Karpas-422 (cell line): ENCODE results near the gene HORMAD2. TPM values are rescaled to one million over a fixed set of nuclear protein-coding genes. Genes with fewer than 3 reads are reported as not detected.

Experiments used
- DNase-seq: peaks from one replicate; pipeline ENCODE4 v3.0.0-alpha.2; 2015
- H2AFZ ChIP-seq: fragments of 200-600 bp; sonication (generic); 2 replicates; pipeline ENCODE4 v1.6.1; 2014; ENCODE audit warnings: antibody characterized with exemption, low read length, mixed read lengths
- H3K27ac ChIP-seq: fragments of 200-600 bp; sonication (generic); 2 replicates; pipeline ENCODE4 v1.5.1; 2014; ENCODE audit warnings: mild to moderate bottlenecking, low read length, moderate library complexity
- H3K27me3 ChIP-seq: fragments of 200-600 bp; sonication (generic); 2 replicates; pipeline ENCODE4 v1.6.1; 2014; ENCODE audit warnings: low read length, mixed read lengths
- H3K36me3 ChIP-seq: fragments of 200-600 bp; sonication (generic); 2 replicates; pipeline ENCODE4 v1.6.1; 2014; ENCODE audit warnings: low read length, mixed read lengths; ENCODE audit not compliant: insufficient read depth
- H3K4me1 ChIP-seq: fragments of 200-600 bp; sonication (generic); 2 replicates; pipeline ENCODE4 v1.6.1; 2014; ENCODE audit warnings: mild to moderate bottlenecking, low read length, mixed read lengths
- H3K4me2 ChIP-seq: fragments of 200-600 bp; sonication (generic); 2 replicates; pipeline ENCODE4 v1.6.1; 2014; ENCODE audit warnings: low read length, low read depth, mild to moderate bottlenecking; ENCODE audit not compliant: poor library complexity, severe bottlenecking
- H3K4me3 ChIP-seq: fragments of 200-600 bp; sonication (generic); 2 replicates; pipeline ENCODE4 v1.5.1; 2014; ENCODE audit warnings: mild to moderate bottlenecking, antibody characterized with exemption, low read length, mixed read lengths
- H3K79me2 ChIP-seq: fragments of 200-600 bp; sonication (generic); 2 replicates; pipeline ENCODE4 v1.6.1; 2014; ENCODE audit warnings: mild to moderate bottlenecking, low read length, mixed read lengths
- H3K9ac ChIP-seq: fragments of 200-600 bp; sonication (generic); 2 replicates; pipeline ENCODE4 v1.6.0; 2014; ENCODE audit warnings: low read length
- H3K9me2 ChIP-seq: fragments of 200-600 bp; sonication (generic), shearing (Covaris generic); replicated peaks from 2 replicates; pipeline ENCODE4 v1.6.0; 2014; ENCODE audit warnings: mild to moderate bottlenecking, low read length, moderate library complexity; ENCODE audit not compliant: insufficient read depth
- H3K9me3 ChIP-seq: fragments of 300-700, 200-600 bp; sonication (generic); 2 replicates; pipeline ENCODE4 v1.6.1; 2014; ENCODE audit warnings: low read length, mixed read lengths
- H4K20me1 ChIP-seq: fragments of 200-600 bp; sonication (generic); 2 replicates; pipeline ENCODE4 v1.6.1; 2014; ENCODE audit warnings: mild to moderate bottlenecking, antibody characterized with exemption, low read length, low read depth; ENCODE audit not compliant: insufficient read depth
- total RNA-seq: library from RNA; depleted of rRNA; stranded (reverse); fragments of >200 nt; shearing (Covaris generic); gene quantifications from 2 replicates; pipeline ENCODE4 v1.2.3, GENCODE V29; 2014; ENCODE audit warnings: low replicate concordance; rRNA removed

Gene HORMAD2
- not detected in 2 replicates for total RNA-seq

GRCh38 chr22:30079952-30080533 is at the start of gene HORMAD2:
Gene HORMAD2, plus strand, starts transcription at chr22:30080464. Its CDS starts 13,489 bp downstream, at chr22:30093953.
- no peak for DNase-seq
- Histone ChIP-seq H3K36me3 (no peaks in the 10 kb centered on the region), H3K79me2 (no peaks in the 10 kb centered on the region), H2AFZ (no peak within 1 kb of the TSS), H4K20me1 (no peaks in the 10 kb centered on the region), H3K4me1 (peaks cover 8% of the 10 kb centered on the region), H3K9me2 (no peaks in the 10 kb centered on the region), H3K27ac (no peak within 1 kb of the TSS), H3K4me3 (no peak within 1 kb of the TSS), H3K4me2 (no peak within 1 kb of the TSS), H3K9me3 (no peaks in the 10 kb centered on the region), H3K9ac (no peak within 1 kb of the TSS), H3K27me3 (no peaks in the 10 kb centered on the region)

GRCh38 chr22:30031328-30031727 is 48.9 kb upstream of the HORMAD2 start:
- no peaks in the 10 kb centered on the region for H3K36me3 ChIP-seq
- H3K9me3 ChIP-seq: no peaks in the 10 kb centered on the region
- no peak overlapping the region for H3K4me3 ChIP-seq
- no peaks in the 10 kb centered on the region for H3K4me1 ChIP-seq
- no peaks in the 10 kb centered on the region for H3K27me3 ChIP-seq
- H3K9ac ChIP-seq: no peak overlapping the region
- H4K20me1 ChIP-seq: 0 out of 2 replicates have a peak, but pooled peaks cover 4% of the 10 kb centered on the region
- H3K79me2 ChIP-seq: no peaks in the 10 kb centered on the region
- no peaks in the 10 kb centered on the region for H3K9me2 ChIP-seq
- H2AFZ ChIP-seq: no peak overlapping the region
- no peak overlapping the region for H3K27ac ChIP-seq
- DNase-seq: no peak
- no peak overlapping the region for H3K4me2 ChIP-seq

- H3K79me2 ChIP-seq: no peaks in the 10 kb centered on the region
- H3K4me3 ChIP-seq: no peak overlapping the region
- no peak overlapping the region for H3K27ac ChIP-seq
- H3K9ac ChIP-seq: no peak overlapping the region
- no peaks in the 10 kb centered on the region for H3K4me1 ChIP-seq
- no peaks in the 10 kb centered on the region for H3K9me3 ChIP-seq
- no peak overlapping the region for H2AFZ ChIP-seq
- H3K36me3 ChIP-seq: no peaks in the 10 kb centered on the region
- 0 out of 2 replicates have a peak, but pooled peaks cover 4% of the 10 kb centered on the region for H4K20me1 ChIP-seq
- no peak overlapping the region for H3K4me2 ChIP-seq
- no peaks in the 10 kb centered on the region for H3K9me2 ChIP-seq
- no peaks in the 10 kb centered on the region for H3K27me3 ChIP-seq
- no peak for DNase-seq
Observed at GRCh38 chr22:30031764-30032455, 48.4 kb upstream of the HORMAD2 start.

- H3K27ac ChIP-seq: no peak overlapping the region
- no peak for DNase-seq
- no peak overlapping the region for H3K4me3 ChIP-seq
- H3K9me3 ChIP-seq: no peaks in the 10 kb centered on the region
- H3K9ac ChIP-seq: no peak overlapping the region
- no peaks in the 10 kb centered on the region for H3K27me3 ChIP-seq
- H3K79me2 ChIP-seq: no peaks in the 10 kb centered on the region
- H3K4me1 ChIP-seq: no peaks in the 10 kb centered on the region
- H3K9me2 ChIP-seq: no peaks in the 10 kb centered on the region
- no peak overlapping the region for H3K4me2 ChIP-seq
- H2AFZ ChIP-seq: no peak overlapping the region
- H4K20me1 ChIP-seq: 0 out of 2 replicates have a peak, but pooled peaks cover 4% of the 10 kb centered on the region
- H3K36me3 ChIP-seq: no peaks in the 10 kb centered on the region
Observed at GRCh38 chr22:30033137-30033536, 47.1 kb upstream of the HORMAD2 start.

- Histone ChIP-seq H3K27ac (no peak overlapping the region), H3K4me3 (no peak overlapping the region), H3K4me1 (no peaks in the 10 kb centered on the region), H3K27me3 (no peaks in the 10 kb centered on the region), H3K9ac (no peak overlapping the region), H2AFZ (no peak overlapping the region), H3K9me2 (no peaks in the 10 kb centered on the region), H3K9me3 (no peaks in the 10 kb centered on the region), H3K79me2 (no peaks in the 10 kb centered on the region), H4K20me1 (no peaks in the 10 kb centered on the region), H3K36me3 (no peaks in the 10 kb centered on the region), H3K4me2 (no peak overlapping the region)
- no peak for DNase-seq
Observed at GRCh38 chr22:30033901-30034300, 46.4 kb upstream of the HORMAD2 start.

GRCh38 chr22:30036656-30037055 is 43.6 kb upstream of the HORMAD2 start:
- no peak overlapping the region for H2AFZ ChIP-seq
- no peak for DNase-seq
- no peak overlapping the region for H3K9ac ChIP-seq
- no peak overlapping the region for H3K4me3 ChIP-seq
- no peaks in the 10 kb centered on the region for H3K4me1 ChIP-seq
- H3K27ac ChIP-seq: no peak overlapping the region
- H3K27me3 ChIP-seq: no peaks in the 10 kb centered on the region
- H3K9me3 ChIP-seq: no peaks in the 10 kb centered on the region
- H3K79me2 ChIP-seq: no peaks in the 10 kb centered on the region
- H3K36me3 ChIP-seq: no peaks in the 10 kb centered on the region
- no peak overlapping the region for H3K4me2 ChIP-seq
- H4K20me1 ChIP-seq: no peaks in the 10 kb centered on the region
- no peaks in the 10 kb centered on the region for H3K9me2 ChIP-seq

- no peak for DNase-seq
Observed at GRCh38 chr22:30038219-30038618, 42.0 kb upstream of the HORMAD2 start.

GRCh38 chr22:30040499-30041260 is 39.6 kb upstream of the HORMAD2 start:
- Histone ChIP-seq H3K9me2 (no peaks in the 10 kb centered on the region), H3K4me3 (no peak overlapping the region), H3K4me2 (no peak overlapping the region), H3K9me3 (no peaks in the 10 kb centered on the region), H3K79me2 (no peaks in the 10 kb centered on the region), H3K27me3 (no peaks in the 10 kb centered on the region), H4K20me1 (no peaks in the 10 kb centered on the region), H3K4me1 (no peaks in the 10 kb centered on the region), H3K36me3 (no peaks in the 10 kb centered on the region), H2AFZ (no peak overlapping the region), H3K27ac (no peak overlapping the region), H3K9ac (no peak overlapping the region)
- DNase-seq: no peak

More at GRCh38 chr22:30038219-30038618, 42.0 kb upstream of the HORMAD2 start:
- H3K4me2 ChIP-seq: no peak overlapping the region
- H4K20me1 ChIP-seq: no peaks in the 10 kb centered on the region
- no peaks in the 10 kb centered on the region for H3K9me2 ChIP-seq
- no peak overlapping the region for H3K4me3 ChIP-seq
- no peaks in the 10 kb centered on the region for H3K4me1 ChIP-seq
- no peaks in the 10 kb centered on the region for H3K36me3 ChIP-seq
- no peaks in the 10 kb centered on the region for H3K27me3 ChIP-seq
- no peak overlapping the region for H3K9ac ChIP-seq
- H3K79me2 ChIP-seq: no peaks in the 10 kb centered on the region
- H2AFZ ChIP-seq: no peak overlapping the region
- no peak overlapping the region for H3K27ac ChIP-seq
- no peaks in the 10 kb centered on the region for H3K9me3 ChIP-seq
